ENCODE data around the gene TBC1D9.
A peak's percentile ranks its signal among the peaks of the same experiment; 100 is the strongest.

Gene TBC1D9

DNA sequence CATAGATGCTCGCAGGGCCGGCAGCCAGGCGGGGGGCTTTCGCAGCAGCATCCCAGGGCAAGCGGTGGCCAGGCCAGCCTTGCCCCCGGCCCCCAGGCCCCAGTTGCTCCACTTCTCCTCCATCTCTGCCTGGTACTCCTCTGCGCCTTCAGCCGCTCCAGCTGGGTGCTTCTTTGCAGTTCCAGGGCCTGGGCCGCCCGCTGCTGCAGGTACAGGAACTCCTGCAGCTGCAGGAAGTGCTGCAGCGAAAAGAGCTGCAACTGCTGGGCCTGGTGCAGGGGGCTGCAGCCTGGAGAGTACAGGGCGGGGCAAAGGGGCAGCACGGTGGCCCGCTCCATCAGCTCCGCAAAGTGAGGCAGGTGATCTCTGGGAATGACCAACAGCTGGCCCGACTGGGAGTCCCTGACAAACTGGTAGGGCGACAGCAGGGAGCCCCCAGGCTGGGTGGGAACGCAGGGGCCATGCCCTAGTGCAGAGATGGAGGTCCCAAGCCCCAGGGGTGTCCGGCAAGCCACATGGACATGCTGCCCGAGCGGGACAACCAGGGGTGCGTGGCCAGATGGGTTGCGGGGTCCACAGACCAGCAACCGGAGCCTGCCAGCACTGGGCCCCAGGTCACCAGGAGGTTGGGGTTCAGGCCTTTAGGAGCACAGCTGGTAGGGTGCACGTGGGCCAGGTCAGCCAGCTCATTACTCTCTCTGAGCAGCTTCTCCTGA is 111.6 kb downstream of the TBC1D9 start:
- DNase-seq: no peak

DNA sequence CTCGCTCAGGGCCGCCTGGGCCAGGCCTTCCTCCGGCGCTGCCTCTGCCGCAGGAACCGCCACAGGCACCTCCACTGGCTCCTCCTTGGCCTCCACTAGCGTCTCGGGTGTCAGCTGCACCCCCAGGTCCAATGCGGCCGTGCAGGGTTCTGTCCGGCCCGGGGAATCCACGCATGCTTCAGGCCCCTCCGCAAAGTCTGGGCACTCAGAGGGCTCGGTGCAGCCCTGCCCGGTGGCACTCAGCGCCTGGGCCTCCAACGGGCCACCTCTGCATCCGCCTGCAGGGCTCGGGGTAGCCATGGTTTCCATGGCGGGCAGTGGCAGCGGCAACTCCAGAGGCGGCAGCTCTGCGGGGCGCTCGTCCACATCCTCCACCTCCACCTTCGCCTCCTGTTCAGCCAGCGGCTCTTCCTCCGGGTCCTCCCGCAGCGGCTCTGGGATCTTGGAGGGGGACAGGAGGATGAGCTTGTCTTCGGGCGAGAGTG is 112.6 kb downstream of the TBC1D9 start:
- DNase-seq: no peak

DNA sequence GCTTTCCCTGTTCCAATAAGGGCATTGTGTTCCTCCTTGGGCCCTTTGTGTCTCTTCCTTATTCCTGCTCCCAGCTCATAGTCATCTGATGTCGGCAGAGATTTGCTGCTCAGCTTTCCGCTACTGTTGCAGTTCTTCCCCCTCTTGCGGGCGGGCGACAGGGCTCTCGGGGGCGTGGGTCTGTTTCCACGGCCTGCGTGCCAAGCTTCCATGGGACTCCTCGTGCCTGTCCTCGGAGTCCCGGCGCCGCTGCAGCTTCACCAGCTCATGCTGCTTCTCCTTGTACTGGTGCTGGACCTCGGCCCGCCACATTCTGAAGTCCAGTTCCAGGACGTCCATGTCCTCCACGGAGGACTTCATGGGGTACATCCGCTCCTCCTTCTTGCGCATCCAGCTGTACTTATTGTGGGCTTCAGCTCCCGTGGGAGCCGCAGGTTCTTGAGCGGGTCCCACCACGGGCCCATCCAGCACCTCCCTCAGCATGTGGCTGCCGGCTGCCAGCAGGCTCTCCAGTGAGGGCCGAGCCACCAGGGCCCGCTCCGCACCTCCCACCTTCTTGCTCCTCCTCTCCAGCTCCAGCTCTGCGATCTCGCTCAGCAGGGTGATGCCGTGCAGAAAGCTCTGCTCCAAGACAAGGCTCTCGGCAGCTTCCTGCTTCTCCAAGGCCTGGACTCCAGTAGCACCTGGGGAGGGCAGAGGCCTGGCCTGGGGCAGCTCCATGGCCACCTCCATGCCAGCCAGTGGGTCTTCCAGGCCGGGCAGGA is 113.3 kb downstream of the TBC1D9 start:
- DNase-seq: no peak

DNA sequence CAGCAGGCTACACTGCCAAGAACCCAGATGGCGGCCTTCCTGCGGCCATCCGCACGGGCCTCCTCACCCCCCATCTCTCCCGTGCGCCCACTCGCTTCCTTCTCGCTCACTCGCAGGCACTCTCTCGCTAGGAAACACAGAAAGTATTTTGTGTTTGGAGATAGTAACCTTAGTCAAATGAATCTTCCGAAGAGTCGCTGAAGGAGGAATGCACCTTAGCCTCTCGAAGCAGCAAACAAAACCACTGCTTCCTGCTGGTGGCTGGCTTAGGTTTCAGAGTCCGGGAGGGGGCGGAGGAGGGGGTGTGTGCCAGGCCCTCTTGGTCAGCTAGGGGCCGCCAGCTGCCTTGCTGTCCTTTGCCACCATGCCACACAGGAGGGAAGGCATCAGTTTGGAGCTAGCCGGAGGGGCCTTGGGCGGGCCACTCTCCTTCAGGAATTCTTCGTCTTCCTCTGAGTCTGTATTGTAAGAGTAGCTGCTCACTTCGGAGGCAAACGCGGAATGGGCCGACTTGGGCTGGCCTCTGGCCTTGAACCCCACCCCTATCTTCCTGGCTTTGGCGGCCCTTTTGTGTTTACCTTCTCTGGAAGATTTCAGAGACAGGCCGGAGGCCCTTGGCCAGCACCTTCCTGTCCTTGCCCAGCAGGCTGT is 114.3 kb downstream of the TBC1D9 start:
- no peak for DNase-seq

DNA sequence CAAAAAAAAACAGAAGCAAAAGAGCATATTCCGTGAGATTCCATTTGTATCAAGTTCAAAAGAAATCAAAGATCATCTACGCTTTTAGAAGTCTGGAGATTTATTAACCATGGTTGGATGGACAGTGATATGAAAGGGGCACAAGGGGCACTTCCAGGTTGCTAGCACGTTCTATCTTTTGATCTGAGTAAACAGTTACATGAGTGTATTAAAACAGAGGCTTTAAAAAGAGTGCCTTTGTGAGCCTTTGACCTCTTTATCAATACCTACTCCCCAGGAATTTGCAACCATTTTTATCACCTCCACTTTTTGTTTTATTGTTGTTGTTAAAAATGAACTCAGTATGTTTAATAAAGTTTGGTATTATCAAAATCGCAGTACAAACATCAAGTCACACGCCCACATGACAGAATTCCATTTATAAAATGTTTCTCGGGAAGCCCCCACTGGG is 115.1 kb downstream of the TBC1D9 start:
- DNase-seq: no peak

DNA sequence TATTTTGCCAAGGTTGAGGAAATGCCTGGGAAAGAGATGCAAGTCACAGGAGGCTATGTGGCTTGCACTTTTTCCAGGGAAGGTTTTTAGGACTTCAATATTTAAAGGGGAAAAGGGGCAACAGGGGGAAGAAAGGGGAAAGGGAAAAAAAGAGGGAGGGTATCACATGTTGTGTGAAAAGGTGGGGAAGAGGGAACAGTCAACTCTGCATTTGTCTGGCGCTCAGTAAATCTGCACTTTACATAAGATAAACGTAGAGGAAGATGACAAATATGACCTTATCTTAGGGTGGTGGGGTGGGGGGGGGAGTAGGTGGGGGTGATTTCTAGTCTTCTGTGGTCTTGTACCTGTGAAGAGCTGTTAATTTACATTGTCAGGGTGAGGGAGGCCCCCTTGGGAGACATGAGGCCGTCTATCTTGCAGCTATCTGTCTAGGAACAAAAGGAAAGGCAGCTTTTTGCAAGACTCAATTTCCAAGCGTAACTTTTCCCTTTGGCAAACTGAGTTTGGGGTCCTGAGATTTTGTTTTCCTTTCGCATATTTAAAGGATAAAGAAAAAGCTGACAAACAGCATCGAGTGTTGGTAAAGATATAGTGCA is 115.9 kb downstream of the TBC1D9 start:
- no peak for DNase-seq

DNA sequence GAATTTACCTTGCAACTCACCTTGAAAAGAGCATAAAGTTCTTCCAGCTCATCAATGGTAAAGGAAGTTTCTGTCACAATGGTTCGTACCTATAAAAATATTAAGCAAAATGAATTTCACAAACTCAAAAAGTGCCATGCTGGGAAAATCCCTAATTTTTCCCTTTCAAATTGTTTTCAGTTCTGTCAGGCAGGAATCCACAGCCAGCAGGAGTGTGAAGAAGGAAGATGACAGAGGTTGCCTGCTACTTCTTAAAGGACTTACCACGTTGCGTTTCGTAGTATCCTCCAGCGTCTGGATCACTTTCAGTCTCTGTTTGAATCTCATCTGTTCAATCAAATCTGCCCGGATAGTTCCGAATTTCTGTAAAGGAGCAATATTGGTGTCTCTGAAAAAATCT is 117.1 kb downstream of the TBC1D9 start:
- no peak for DNase-seq

DNA sequence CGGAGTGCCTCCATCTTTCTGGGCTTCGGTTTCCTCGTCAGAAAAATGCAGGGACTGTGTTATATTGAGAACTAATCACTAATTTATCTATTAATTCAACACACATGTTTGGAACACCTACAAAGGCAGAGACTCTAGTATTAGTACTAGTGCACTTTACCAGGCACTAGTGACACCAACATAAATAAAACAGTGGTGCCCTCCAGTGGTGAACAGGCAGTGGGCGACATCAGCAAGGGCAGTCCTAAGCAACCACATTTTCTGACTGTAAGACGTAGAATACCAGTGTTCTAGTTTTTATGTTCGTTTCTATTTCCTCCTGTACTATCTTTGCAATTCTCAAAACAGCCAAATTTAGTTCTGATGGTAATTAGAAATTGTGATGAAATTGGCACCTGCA is 118.3 kb downstream of the TBC1D9 start:
- peak; percentile 73 to 75 for DNase-seq

DNA sequence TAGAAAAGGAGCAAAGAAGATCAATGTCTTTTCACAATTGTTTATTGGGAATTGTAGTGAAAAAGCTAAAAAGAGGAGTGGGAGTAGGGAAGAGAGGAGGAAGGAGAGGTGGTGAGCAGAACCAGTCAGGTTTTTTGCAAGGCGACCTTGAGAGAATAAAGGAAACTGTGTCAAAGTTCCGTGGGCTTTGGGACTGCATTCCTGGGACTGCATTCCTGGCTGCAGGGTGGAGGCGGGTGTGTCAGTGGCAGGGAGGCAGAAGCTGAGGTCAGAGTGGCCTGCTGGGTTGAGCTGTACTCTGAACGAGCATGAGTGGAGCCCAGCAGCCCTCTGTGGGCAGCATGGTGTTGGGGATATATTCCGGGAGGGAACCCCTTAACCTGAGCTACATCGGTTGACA is 120.6 kb downstream of the TBC1D9 start:
- DNase-seq: no peak

DNA sequence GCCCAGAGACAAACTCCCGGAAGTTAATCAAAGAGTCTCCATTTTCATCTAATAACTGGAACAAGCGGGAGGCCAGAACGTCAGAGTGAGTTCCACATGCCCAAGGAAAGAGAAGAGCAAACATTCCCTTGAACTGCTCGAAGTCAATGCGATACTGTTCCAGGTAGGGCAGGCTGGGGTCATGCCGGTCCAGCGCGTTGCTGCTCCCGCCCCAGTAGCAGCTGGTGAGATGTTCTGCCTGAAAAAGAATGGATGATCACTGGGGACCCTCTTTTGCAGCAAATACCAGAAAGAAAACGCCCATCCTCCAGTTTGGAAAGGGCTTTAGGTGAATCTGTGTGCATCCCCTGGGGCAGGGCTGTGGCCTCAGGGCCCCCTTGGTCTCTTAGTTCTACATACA is 122.2 kb downstream of the TBC1D9 start:
- no peak for DNase-seq

DNA sequence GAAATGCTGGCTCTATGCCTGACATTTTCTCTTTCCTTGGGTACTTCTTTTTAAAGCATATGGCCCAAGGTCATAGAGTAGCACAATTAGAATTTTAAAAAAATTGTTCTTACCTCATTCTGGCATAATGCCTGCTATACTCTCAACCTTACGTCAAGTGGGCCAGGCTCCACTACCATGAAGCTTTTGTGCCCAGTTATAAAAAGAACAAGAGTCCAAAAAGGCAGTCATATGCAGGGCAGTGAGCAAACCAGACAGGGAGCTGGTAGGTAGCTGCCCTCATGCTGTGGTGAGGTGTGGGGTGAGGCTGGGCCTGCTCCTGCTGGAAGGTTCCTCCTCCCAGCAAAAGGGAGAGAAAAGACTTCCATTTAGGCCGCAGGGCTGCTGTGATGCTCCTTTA is 123.1 kb downstream of the TBC1D9 start:
- no peak for DNase-seq

DNA sequence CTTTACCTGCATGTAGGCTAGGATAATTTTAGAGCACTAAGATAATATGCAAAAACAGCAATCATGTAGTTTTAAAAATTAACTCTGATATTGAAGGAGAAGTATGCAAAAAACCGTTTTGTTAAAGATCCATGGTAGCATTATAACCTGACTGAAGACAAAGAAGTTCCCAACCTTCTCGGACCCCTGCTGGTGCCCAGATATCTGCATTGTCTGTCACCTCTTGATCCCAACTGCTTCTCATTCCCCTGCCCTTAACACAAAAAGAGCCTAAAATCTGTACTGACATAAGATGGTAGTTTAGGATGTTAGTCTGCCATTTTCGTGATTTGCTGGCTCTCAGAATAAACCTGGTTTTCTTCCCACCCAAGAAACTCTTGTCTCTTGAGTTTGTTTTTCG is 125.9 kb downstream of the TBC1D9 start:
- no peak for DNase-seq

DNA sequence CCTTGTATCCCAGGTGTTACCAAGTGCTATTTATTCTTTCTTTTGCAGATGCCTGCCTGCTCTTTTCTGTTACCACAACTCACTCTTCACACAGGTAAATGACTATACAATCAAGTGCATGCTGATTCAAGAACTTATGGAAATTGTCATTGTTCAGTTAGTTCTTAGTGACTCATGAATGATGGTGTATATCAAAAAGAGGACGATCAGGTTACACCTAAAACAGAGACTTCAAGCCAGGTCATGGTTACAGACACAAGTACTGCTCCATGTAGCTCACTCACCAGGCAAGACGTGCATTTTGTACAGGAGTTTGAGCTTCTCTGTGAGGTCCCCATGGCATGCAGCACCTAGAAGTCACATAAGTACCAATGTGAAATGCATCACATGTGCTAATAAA is 128.2 kb downstream of the TBC1D9 start:
- no peak for DNase-seq

DNA sequence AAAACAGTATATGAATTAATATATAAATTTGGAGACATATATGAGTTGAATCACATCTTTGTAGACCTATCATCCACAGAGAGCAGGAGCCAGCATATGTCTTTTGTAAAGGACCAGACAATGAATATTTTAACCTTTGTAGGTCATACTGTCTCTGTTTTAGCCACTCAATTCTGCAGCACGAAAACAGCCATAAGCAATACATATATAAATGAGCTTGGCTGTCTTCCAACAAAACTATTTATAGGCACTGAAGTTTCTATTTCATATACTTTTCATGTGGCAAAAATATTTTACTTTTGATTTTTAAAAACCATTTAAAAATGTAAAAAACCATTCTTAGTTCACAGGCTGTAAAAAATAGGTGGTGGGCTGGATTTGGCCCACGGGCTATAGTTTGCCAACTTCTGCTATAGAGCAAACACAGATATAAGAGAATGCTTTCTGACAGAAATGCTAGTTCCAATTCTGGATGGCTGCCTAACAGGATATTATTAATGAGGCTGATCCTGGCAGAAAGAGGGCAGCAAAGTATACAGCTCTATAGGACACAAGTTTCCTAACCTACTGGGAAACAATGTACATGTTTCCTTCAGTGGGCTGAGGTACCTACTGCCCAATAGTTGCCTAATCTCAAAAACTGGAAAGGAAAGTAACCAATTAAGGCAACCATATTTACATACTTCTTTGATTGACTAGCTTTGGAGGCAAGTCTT is 129.4 kb downstream of the TBC1D9 start:
- DNase-seq: no peak

DNA sequence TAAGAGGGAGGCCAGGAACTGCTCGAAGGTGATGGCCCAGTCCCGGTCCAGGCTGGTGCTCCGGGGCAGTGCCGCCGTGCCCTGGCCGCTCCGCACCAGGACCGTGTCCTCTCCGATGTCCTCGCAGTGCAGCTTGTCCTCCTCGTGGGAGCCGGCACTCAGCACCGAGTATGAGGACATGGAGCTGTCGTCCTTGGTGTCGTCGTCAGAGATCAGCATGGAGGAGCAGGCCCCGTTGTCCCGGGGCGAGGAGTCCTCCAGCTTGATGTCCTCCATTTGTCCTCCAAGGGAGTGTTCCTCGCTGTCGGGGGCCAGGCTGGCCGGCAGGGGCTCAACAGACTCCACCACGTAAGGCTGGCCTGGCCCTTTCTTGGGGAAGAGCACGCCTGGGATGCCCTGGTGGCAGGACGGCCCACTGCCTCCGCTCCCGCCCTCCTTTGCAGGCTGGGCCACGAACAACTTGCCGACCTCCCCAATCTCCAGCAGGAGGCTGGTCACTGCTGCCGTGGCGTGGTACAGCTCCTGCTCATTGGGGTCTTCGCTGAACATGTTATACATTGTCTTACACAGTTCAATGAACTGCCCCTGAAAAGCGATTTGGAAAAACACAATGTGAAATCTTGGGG is 133.7 kb downstream of the TBC1D9 start:
- no peak for DNase-seq

DNA sequence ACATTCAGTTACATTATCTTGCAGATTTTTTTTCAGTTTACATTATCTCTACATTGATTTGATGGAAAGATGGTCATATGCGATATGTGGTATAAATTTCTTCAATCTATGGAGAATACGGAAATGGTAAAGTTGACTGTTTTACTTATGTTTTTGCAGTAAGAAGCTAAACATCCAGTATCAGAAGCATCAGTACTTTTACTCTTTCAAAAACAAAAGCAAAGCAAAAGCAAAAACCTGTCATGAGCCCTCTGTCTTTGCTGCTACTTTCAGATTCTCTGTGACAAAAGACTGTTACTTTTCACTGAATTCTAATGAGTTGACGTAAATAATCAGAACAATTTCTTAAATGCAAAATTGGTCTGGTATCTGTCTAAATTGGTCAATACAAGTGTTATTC is 135.0 kb downstream of the TBC1D9 start:
- no peak for DNase-seq

DNA sequence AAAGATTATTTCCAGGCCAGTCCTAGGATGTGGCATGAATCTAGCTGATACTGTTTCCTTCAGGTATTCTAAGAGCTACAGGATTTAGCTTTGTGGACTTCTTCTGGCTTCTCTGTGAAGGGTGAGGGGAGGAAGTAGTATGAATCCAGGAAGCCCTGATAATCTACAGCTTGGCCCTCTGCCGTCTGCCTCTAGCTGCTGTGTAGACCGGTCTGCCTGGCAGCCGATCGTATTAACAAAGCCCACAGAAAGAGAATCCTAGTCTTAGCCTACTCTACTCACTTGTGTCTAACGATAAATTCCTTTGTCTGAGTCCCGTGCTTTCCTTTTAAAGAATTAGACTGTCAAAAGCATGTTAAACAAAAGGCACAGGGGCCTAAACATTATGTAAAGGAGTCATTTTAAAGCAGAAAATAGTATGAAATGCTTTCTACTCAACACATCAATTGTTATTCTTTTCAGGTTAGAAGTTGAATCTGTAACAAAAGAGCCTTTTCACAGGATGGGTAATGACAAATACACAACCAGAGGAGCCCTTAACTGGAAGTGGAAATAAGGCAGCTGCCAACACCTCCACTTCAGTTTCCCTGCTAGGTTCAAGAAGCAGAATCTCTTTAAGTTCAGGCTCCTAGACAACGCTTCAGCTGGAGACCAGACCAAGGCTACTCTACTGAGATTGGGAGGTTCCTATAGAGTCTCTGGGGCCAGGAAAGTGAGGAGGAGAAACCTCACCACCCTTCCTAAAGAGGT is 138.5 kb downstream of the TBC1D9 start:
- no peak for DNase-seq

DNA sequence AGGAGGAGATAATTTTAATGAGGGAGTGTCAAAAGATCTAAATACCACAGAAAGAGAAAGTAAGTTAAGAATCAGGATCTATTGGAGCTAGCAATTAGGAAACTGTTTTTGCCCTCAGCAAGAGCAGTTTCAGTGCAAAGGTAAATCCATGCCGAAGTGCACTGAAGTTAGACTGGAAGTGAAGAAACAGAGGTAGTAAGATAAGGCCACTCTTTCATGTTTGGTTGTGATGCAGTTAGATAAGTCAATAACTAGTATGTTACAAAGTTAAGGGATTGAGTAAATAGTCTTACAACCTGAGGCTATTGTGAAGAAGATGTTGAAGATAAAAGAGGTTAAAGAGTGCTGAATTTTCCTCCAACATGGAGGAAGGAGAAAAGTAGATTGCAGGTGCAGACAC is 140.7 kb downstream of the TBC1D9 start:
- no peak for DNase-seq

DNA sequence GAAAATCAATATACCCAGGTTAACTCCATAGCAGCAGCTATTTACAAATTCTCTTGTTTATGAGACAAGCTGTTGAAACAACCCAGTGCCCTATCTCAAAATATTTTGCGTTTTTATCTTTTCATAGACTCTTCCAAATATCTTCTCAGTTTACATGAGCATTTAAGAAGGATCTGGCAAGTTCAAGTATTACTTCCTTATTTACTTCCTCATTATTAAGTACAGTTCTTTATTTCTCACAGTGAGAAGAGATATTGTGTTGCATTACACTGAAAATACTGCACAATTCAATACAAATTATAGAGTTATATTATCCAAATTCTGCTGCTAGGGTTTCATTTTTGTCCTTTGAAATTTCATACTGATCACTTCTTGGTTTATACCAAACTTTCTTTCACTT is 143.8 kb downstream of the TBC1D9 start:
- peak; percentile 32 to 45 for DNase-seq

DNA sequence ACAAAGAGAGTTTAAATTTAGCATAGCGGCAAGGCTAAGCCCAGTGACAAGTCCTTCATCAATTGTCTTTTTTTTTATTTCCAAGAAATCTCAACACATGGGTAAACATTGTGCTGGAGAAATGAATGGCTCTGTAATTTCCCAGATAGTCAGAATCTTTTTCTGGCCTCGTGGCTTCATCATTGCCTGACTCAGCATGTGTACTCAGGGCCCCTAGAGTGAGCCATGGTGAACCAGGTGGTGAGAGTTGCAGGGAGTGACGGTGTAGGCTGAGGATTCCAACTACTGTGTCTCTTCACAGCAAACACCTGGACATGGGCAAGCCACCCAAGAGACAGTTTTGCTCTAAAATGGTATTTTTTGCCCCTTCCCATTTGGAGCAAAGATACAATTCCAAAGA is 144.3 kb downstream of the TBC1D9 start:
- DNase-seq: no peak

Data from Kasumi-1 (cell line).